GM18520 (cell line): ENCODE results near the gene DIPK1A.

ENCODE experiments used
- ATAC-seq: cut with Tn5 transposase; IDR thresholded peaks from one replicate; pipeline ENCODE4 v1.9.1; 2021; ENCODE audit not compliant: unreplicated experiment

The DIPK1A gene

GRCh38 chr1:92879316-92879968, 81.8 kb downstream of the DIPK1A start:
- no peak for ATAC-seq

GRCh38 chr1:92877792-92878191, 83.5 kb downstream of the DIPK1A start:
- ATAC-seq: peak; percentile 72

- peak; percentile 4 for ATAC-seq
Observed at GRCh38 chr1:92877081-92877711, 84.1 kb downstream of the DIPK1A start.

GRCh38 chr1:92876351-92876750, 84.9 kb downstream of the DIPK1A start:
- ATAC-seq: no peak

- no peak for ATAC-seq
Observed at GRCh38 chr1:92874987-92875386, 86.3 kb downstream of the DIPK1A start.

GRCh38 chr1:92872719-92873118, 88.5 kb downstream of the DIPK1A start:
- no peak for ATAC-seq

GRCh38 chr1:92870591-92870990, 90.7 kb downstream of the DIPK1A start:
- ATAC-seq: no peak

GRCh38 chr1:92864131-92864530, 97.1 kb downstream of the DIPK1A start:
- ATAC-seq: no peak

GRCh38 chr1:92862605-92863004, 98.7 kb downstream of the DIPK1A start:
- no peak for ATAC-seq

- ATAC-seq: no peak
Observed at GRCh38 chr1:92859400-92860039, 101.7 kb downstream of the DIPK1A start.

- peak; percentile 59 for ATAC-seq
Observed at GRCh38 chr1:92858564-92859399, 102.5 kb downstream of the DIPK1A start.

- ATAC-seq: no peak
Observed at GRCh38 chr1:92857817-92858216, 103.4 kb downstream of the DIPK1A start.

- no peak for ATAC-seq
Observed at GRCh38 chr1:92855236-92855635, 106.0 kb downstream of the DIPK1A start.

GRCh38 chr1:92854101-92854785, 107.0 kb downstream of the DIPK1A start:
- no peak for ATAC-seq

GRCh38 chr1:92853299-92853698, 108.0 kb downstream of the DIPK1A start:
- ATAC-seq: no peak

- no peak for ATAC-seq
Observed at GRCh38 chr1:92851729-92852128, 109.5 kb downstream of the DIPK1A start.

GRCh38 chr1:92850019-92850418, 111.2 kb downstream of the DIPK1A start:
- no peak for ATAC-seq

- no peak for ATAC-seq
Observed at GRCh38 chr1:92848201-92848600, 113.1 kb downstream of the DIPK1A start.

- ATAC-seq: no peak
Observed at GRCh38 chr1:92845908-92846307, 115.4 kb downstream of the DIPK1A start.

GRCh38 chr1:92844439-92844838, 116.8 kb downstream of the DIPK1A start:
- no peak for ATAC-seq
